Skeletal muscle satellite cell (primary cell): ENCODE measurements around the gene TP63.
"Not testable (repeated sequence)": the region's sequence is repeated elsewhere in the genome, so short reads cannot be mapped to it uniquely, and the experiment has no call there.

ENCODE experiments used
- H3K27me3 ChIP-seq: 2 replicates; pipeline ENCODE4 v1.7.0; 2013; ENCODE audit warnings: low read length; ENCODE audit not compliant: control insufficient read depth, insufficient read depth
- H3K36me3 ChIP-seq: 2 replicates; pipeline ENCODE4 v1.7.0; 2013; ENCODE audit warnings: mild to moderate bottlenecking, control low read depth, low read length; ENCODE audit not compliant: insufficient read depth
- H3K4me1 ChIP-seq: 2 replicates; pipeline ENCODE4 v1.7.0; 2013; ENCODE audit warnings: low read length; ENCODE audit not compliant: control insufficient read depth, insufficient read depth
- H3K4me2 ChIP-seq: 2 replicates; pipeline ENCODE4 v1.7.0; 2013; ENCODE audit warnings: mild to moderate bottlenecking, low read length
- H3K4me3 ChIP-seq: 2 replicates; pipeline ENCODE4 v1.7.0; 2013; ENCODE audit warnings: low read length
- H3K9ac ChIP-seq: 2 replicates; pipeline ENCODE4 v1.7.0; 2013; ENCODE audit warnings: mild to moderate bottlenecking, low read depth, low read length, moderate library complexity
- H3K9me3 ChIP-seq: replicated peaks from 2 replicates; pipeline ENCODE4 v1.7.0; 2013; ENCODE audit warnings: mild to moderate bottlenecking, control low read depth, low read length

Gene TP63

DNA sequence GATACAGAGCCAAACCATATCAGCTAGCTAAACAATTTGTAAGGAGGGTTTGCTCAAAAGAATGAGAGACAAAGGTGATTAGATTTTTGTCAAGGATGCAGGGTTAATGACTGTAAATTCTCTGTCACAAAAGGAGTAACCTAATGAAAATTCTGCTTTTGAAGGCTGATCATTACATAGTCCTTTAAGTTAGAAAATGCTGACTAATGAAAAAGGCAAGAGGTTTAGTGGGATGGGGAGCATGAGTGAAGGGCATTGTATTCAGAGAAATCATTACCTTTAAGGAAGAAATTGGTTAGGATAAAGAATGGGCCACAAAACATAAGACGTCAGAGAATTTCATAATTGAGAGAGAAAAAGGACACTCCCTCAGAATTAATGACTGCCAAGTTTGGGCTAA lies 97.7 kb downstream of the TP63 start:
- no peak overlapping the region for H3K9ac ChIP-seq
- H3K4me2 ChIP-seq: no peak overlapping the region
- no peak overlapping the region for H3K4me3 ChIP-seq
- H3K36me3 ChIP-seq: no peaks in the 10 kb centered on the region
- H3K9me3 ChIP-seq: no peaks in the 10 kb centered on the region
- H3K27me3 ChIP-seq: no peaks in the 10 kb centered on the region
- H3K4me1 ChIP-seq: no peaks in the 10 kb centered on the region

DNA sequence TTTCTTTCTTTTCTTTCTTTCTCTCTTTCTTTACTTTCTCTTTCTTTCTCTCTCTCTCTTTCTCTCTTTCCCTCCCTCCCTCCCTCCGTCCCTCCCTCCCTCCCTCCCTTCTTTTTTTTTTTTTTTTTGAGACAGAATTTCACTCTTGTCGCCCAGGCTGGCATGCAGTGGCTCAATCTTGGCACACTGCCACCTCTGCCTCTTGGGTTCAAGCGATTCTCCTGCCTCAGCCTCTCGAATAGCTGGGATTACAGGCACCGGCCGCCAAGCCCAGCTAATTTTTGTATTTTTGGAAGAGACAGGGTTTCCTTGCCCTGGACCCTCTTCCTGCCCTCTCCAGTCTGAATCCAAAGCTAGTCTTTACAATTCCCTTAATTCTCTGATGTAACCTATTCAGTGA lies 102.9 kb downstream of the TP63 start:
- Histone ChIP-seq H3K9ac (no peak overlapping the region), H3K4me1 (no peaks in the 10 kb centered on the region), H3K36me3 (no peaks in the 10 kb centered on the region), H3K27me3 (no peaks in the 10 kb centered on the region), H3K4me3 (no peak overlapping the region), H3K4me2 (no peak overlapping the region), H3K9me3 (no peaks in the 10 kb centered on the region)

DNA sequence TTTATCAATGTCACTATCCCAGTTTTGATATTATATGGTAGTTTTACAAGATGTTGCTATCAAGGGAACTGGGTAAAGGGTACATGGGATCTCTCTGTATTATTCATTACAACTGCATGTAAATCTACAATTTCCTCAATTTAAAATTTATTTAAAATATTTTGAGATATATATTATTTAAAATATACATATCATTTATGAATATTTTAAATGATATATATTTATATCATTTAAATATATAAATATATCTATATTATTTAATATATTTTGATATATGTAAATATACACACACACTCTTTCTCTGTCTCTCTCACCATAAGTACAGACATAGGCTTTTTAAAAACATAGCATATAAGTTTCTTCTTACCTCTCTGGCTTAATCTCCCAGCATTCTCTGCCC lies 104.7 kb downstream of the TP63 start:
- Histone ChIP-seq H3K27me3 (no peaks in the 10 kb centered on the region), H3K9ac (no peak overlapping the region), H3K4me2 (no peak overlapping the region), H3K36me3 (no peaks in the 10 kb centered on the region), H3K9me3 (no peaks in the 10 kb centered on the region), H3K4me1 (no peaks in the 10 kb centered on the region), H3K4me3 (no peak overlapping the region)

DNA sequence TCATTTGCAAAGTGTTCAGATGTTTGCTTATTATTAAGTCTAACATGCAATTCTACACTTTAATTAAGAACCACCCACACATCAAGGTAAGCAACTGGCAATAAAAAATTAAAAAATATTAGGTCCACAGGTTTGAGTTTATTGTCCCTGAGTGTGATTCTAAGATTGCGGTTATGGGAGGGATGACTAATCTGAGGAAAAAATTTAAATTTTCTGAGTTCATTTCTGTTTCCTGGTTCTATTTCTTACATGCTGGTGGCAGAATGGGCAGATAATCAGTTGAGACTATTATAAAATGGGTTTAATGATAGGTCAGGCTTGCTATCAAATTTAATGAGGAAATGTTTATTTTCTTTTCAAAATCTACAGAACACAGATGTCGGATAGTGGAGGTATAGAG lies 105.9 kb downstream of the TP63 start:
- H3K4me3 ChIP-seq: no peak overlapping the region
- no peaks in the 10 kb centered on the region for H3K36me3 ChIP-seq
- H3K4me2 ChIP-seq: no peak overlapping the region
- no peak overlapping the region for H3K9ac ChIP-seq
- H3K4me1 ChIP-seq: no peaks in the 10 kb centered on the region
- H3K27me3 ChIP-seq: no peaks in the 10 kb centered on the region
- no peaks in the 10 kb centered on the region for H3K9me3 ChIP-seq

DNA sequence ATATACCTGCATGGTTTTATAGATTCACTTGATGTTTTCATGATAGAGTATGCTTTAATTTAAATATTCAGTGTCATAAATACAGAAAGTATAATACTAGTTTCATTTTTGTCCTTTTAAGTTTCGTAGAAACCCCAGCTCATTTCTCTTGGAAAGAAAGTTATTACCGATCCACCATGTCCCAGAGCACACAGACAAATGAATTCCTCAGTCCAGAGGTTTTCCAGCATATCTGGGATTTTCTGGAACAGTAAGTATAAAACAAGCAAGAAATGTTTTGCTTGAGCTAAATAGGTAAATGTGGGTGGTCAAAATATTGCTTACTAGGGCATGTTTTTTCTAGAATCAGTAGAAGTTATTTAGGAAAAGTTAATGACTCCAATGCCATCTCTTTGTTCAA lies 106.4 kb downstream of the TP63 start:
- H3K9me3 ChIP-seq: no peaks in the 10 kb centered on the region
- H3K36me3 ChIP-seq: no peaks in the 10 kb centered on the region
- no peaks in the 10 kb centered on the region for H3K4me1 ChIP-seq
- H3K4me3 ChIP-seq: no peak overlapping the region
- H3K4me2 ChIP-seq: no peak overlapping the region
- H3K9ac ChIP-seq: no peak overlapping the region
- no peaks in the 10 kb centered on the region for H3K27me3 ChIP-seq

DNA sequence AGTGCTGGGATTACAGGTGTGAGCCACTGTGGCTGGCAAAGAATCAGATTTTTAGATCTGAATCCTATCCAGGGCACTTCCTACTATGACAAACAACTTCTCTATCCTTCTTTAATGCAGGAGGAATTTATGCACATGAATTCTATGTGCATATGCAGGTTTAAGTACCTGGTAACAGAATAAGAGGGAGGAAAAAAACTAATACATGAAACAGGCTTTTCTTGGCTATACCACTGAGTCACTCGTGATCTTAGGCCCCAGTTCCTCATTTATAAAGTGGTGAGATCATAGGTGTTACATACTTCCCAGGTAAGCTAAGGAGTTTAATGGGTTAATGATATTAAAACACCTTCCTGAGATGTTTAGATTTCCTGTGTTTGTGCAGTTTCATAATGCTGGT lies 108.2 kb downstream of the TP63 start:
- Histone ChIP-seq H3K27me3 (no peaks in the 10 kb centered on the region), H3K36me3 (no peaks in the 10 kb centered on the region), H3K4me3 (no peak overlapping the region), H3K9ac (no peak overlapping the region), H3K4me2 (no peak overlapping the region), H3K9me3 (no peaks in the 10 kb centered on the region), H3K4me1 (no peaks in the 10 kb centered on the region)

DNA sequence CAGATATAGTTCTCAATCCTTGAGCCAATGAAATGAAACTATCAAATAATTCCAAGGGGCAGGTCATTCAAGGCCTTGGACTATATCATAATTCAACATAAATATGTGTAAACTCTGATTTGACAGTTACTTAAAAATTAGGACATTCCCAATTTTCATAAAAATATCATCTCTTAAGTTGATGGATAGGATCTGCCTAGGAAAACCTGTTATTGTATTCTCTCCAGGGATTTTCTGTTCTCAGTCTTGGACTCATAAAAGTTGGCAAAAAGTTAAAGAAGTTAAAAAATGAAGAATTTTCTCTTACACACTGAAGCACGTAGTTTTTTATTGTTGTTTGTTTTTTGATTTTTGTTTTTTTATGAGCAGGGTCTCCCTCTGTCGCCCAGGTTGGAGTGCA lies 109.0 kb downstream of the TP63 start:
- Histone ChIP-seq H3K9me3 (no peaks in the 10 kb centered on the region), H3K4me1 (no peaks in the 10 kb centered on the region), H3K9ac (no peak overlapping the region), H3K4me2 (no peak overlapping the region), H3K4me3 (no peak overlapping the region), H3K36me3 (no peaks in the 10 kb centered on the region), H3K27me3 (no peaks in the 10 kb centered on the region)

DNA sequence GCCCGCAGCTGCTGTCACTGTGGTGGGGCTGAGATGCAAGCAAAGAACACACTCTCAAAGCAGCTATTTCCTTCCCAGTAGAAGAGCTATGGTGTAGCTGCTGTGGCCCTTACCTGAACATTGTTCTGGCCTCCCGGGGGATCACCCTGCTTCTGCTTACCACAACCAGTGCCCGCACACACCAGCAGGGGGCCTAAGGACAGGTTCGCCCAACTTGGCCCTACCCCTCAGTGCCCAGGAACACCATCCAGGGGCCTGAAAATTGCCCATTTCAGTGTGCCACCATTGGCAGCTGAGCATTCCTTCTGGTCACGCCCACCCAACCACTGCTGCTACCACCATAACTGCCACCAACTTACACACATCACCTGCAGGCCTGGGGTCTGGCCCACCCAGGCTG lies 113.0 kb downstream of the TP63 start:
- no peak overlapping the region for H3K9ac ChIP-seq
- H3K27me3 ChIP-seq: no peaks in the 10 kb centered on the region
- no peak overlapping the region for H3K4me2 ChIP-seq
- H3K4me3 ChIP-seq: no peak overlapping the region
- H3K9me3 ChIP-seq: peaks cover 4% of the 10 kb centered on the region
- H3K36me3 ChIP-seq: no peaks in the 10 kb centered on the region
- no peaks in the 10 kb centered on the region for H3K4me1 ChIP-seq

DNA sequence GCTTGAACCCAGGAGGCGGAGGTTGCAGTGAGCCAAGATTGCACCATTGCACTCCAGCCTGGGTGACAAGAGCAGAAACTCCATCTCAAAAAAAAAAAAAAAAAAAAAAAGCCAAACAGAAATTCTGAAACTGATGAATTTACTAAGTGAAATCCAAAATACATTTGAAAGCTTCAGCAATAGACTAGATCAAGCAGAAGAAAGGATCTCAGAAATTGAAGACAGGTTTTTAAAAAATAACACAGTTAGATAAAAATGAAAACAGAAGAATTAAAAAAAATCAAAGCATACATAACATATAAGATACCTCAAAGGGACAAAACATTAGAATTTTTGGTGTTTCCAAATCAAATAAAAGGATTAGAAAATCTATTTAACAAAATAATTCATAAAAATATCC lies 114.4 kb downstream of the TP63 start:
- no peak overlapping the region for H3K4me3 ChIP-seq
- H3K36me3 ChIP-seq: no peaks in the 10 kb centered on the region

DNA sequence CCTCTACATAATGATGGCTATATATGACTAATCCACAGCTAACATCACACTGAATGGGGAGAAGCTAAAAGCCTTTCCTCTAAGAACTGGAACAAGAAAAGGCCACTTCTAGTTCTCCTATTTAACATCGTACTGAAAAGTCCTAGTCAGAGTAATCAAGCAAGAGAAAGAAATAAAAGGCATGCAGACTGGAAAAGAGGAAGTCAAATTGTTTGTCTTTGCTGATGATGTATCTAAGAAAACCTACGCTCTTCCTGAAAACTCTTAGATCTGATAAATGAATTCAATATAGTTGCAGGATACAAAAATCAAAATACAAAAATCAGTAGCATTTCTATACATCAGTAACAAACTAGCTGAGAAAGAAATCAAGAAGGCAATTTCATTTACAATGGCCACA lies 116.9 kb downstream of the TP63 start:
- Histone ChIP-seq H3K4me3 (no peak overlapping the region), H3K9me3 (peaks cover 4% of the 10 kb centered on the region), H3K4me2 (no peak overlapping the region), H3K36me3 (no peaks in the 10 kb centered on the region), H3K27me3 (no peaks in the 10 kb centered on the region), H3K4me1 (no peaks in the 10 kb centered on the region), H3K9ac (no peak overlapping the region)

More for the DNA sequence above, 114.4 kb downstream of the TP63 start:
- Histone ChIP-seq H3K27me3 (no peaks in the 10 kb centered on the region), H3K9me3 (peaks cover 4% of the 10 kb centered on the region), H3K4me2 (no peak overlapping the region), H3K4me1 (no peaks in the 10 kb centered on the region), H3K9ac (no peak overlapping the region)

DNA sequence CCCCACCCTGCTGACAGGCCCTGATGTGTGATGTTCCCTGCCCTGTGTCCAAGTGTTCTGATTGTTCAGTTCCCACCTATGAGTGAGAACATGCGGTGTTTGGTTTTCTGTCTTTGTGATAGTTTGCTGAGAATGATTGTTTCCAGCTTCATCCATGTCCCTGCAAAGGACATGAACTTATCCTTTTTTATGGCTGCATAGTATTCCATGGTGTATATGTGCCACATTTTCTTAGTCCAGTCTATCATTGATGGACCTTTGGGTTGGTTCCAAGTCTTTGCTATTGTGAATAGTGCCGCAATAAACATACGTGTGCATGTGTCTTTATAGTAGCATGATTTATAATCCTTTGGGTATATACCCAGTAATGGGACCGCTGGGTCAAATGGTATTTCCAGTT lies 119.8 kb downstream of the TP63 start:
- not testable (repeated sequence) for H3K4me1 ChIP-seq, H3K36me3 ChIP-seq, H3K9ac ChIP-seq, H3K27me3 ChIP-seq, H3K9me3 ChIP-seq, H3K4me3 ChIP-seq, H3K4me2 ChIP-seq

DNA sequence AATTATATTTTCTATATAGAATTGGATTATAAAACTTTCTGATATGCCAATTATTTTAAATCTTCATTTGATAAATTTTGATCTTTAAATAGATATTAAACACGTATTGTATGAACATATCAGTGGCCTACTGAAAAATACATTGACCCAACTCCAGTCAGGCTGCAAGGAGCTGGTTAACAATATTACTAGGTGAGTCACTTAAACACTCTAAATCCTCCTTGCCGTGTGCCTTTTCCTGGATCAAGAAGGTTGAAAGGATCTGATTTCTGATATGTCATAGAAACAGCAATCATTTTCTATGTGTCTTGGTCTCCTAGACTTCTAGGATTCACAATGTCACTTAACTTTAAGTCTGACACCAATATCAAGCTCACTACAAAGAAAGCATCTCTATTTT lies 123.2 kb downstream of the TP63 start:
- H3K4me1 ChIP-seq: no peaks in the 10 kb centered on the region
- no peak overlapping the region for H3K9ac ChIP-seq
- H3K9me3 ChIP-seq: no peaks in the 10 kb centered on the region
- H3K4me2 ChIP-seq: no peak overlapping the region
- H3K27me3 ChIP-seq: no peaks in the 10 kb centered on the region
- H3K4me3 ChIP-seq: no peak overlapping the region
- no peaks in the 10 kb centered on the region for H3K36me3 ChIP-seq
